ENCODE results near the gene COX4I1.

GRCh38 chr16:85810097-85810741, 10.7 kb downstream of the COX4I1 start:
- TF ChIP-seq POLR2A (IDR thresholded peaks at IDR 0.05; ENCODE audit: low read length) = no peak
- no peak for TF ChIP-seq GATA1 (IDR thresholded peaks at IDR 0.05; ENCODE audit: low read depth, low read length)

All from erythroblast (primary cell).